ENCODE measurements around the gene TCF4.

The TCF4 gene

GRCh38 chr18:55310863-55311262 lies 277.1 kb downstream of the TCF4 start:
- Histone ChIP-seq H3K36me3 (ENCODE audit: control insufficient read depth in 1 of 2, insufficient read depth in 2 of 2, low read length in 2 of 2) (no peaks in the 10 kb centered on the region), H3K4me3 (ENCODE audit: low read depth in 1 of 2, low read length in 2 of 2) (no peak overlapping the region), H3K27me3 (ENCODE audit: control insufficient read depth in 1 of 2, insufficient read depth in 2 of 2, low read length in 2 of 2) (no peaks in the 10 kb centered on the region), H3K27ac (ENCODE audit: low read depth, low read length) (no peak overlapping the region), H3K9ac (ENCODE audit: low read depth in 1 of 2, low read length in 2 of 2) (no peak overlapping the region), H3K4me1 (ENCODE audit: control insufficient read depth in 1 of 2, insufficient read depth in 2 of 2, low read length in 2 of 2) (peaks cover 0 to 2% of the 10 kb centered on the region in 2 donors), H3K9me3 (ENCODE audit: control insufficient read depth in 1 of 2, low read length in 2 of 2) (no peaks in the 10 kb centered on the region)

DNA sequence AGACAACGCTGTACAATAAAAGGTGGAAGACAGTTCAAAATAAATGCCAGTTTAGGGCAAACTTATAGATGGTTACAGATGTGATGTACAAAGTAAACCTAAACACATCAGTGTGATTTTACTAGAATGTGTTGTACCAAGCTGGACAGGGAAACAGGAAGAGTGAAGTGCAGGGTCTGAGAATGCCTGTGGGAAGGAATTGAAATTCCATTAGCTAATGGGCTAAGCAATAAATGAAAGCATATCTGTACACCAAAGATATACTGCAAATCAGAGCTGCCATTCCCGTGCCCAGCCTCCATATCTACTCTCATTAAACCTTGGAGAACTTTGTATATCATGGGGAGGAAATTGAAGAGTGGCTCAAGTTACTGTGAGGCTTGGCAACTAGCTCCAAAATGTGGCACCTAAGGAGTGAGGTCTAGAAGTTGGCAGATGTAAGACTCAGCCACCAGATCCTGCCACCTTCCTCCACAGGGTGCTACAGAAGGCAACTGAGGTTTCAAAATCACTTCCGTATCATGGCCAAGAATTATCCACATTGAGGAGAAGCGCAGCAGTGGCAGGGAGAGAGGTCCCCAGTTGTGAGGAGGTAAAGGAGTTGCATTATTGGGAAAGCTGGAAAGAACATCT lies 277.8 kb downstream of the TCF4 start:
- Histone ChIP-seq H3K4me3 (ENCODE audit: low read depth in 1 of 2, low read length in 2 of 2) (no peak overlapping the region), H3K4me1 (ENCODE audit: control insufficient read depth in 1 of 2, insufficient read depth in 2 of 2, low read length in 2 of 2) (peaks cover 0 to 2% of the 10 kb centered on the region in 2 donors)

DNA sequence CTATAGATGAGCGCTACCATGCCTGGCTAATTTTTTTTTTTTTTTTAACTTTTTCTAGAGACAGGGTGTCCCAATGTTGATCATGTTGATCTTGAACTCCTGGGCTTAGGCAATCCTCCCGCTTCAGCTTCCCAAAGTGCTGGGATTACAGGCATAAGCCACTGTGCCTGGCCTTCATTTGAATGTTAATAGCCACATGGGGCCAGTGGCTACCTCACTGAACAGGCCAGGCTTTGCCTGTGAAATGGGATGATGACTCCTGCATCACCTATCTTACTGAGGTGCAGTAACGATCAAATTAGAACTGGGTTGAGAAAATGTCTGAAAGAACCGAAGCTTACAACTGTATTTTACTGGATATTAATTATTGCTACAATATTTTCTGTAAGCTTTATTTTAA lies 278.7 kb downstream of the TCF4 start:
- no peak overlapping the region for H3K27ac ChIP-seq (ENCODE audit: low read depth, low read length)
- no peaks in the 10 kb centered on the region for H3K9me3 ChIP-seq (ENCODE audit: control insufficient read depth in 1 of 2, low read length in 2 of 2)
- no peaks in the 10 kb centered on the region for H3K36me3 ChIP-seq (ENCODE audit: control insufficient read depth in 1 of 2, insufficient read depth in 2 of 2, low read length in 2 of 2)
- H3K4me3 ChIP-seq (ENCODE audit: low read depth in 1 of 2, low read length in 2 of 2) = no peak overlapping the region
- H3K27me3 ChIP-seq (ENCODE audit: control insufficient read depth in 1 of 2, insufficient read depth in 2 of 2, low read length in 2 of 2) = no peaks in the 10 kb centered on the region
- H3K9ac ChIP-seq (ENCODE audit: low read depth in 1 of 2, low read length in 2 of 2) = no peak overlapping the region
- peaks cover 0 to 2% of the 10 kb centered on the region in 2 donors for H3K4me1 ChIP-seq (ENCODE audit: control insufficient read depth in 1 of 2, insufficient read depth in 2 of 2, low read length in 2 of 2)

More for the DNA sequence above, 277.8 kb downstream of the TCF4 start:
- Histone ChIP-seq H3K27ac (ENCODE audit: low read depth, low read length) (no peak overlapping the region), H3K27me3 (ENCODE audit: control insufficient read depth in 1 of 2, insufficient read depth in 2 of 2, low read length in 2 of 2) (no peaks in the 10 kb centered on the region), H3K9me3 (ENCODE audit: control insufficient read depth in 1 of 2, low read length in 2 of 2) (no peaks in the 10 kb centered on the region), H3K36me3 (ENCODE audit: control insufficient read depth in 1 of 2, insufficient read depth in 2 of 2, low read length in 2 of 2) (no peaks in the 10 kb centered on the region), H3K9ac (ENCODE audit: low read depth in 1 of 2, low read length in 2 of 2) (no peak overlapping the region)

- Histone ChIP-seq H3K9me3 (ENCODE audit: control insufficient read depth in 1 of 2, low read length in 2 of 2) (no peaks in the 10 kb centered on the region), H3K4me3 (ENCODE audit: low read depth in 1 of 2, low read length in 2 of 2) (no peak overlapping the region), H3K27me3 (ENCODE audit: control insufficient read depth in 1 of 2, insufficient read depth in 2 of 2, low read length in 2 of 2) (no peaks in the 10 kb centered on the region), H3K36me3 (ENCODE audit: control insufficient read depth in 1 of 2, insufficient read depth in 2 of 2, low read length in 2 of 2) (no peaks in the 10 kb centered on the region), H3K4me1 (ENCODE audit: control insufficient read depth in 1 of 2, insufficient read depth in 2 of 2, low read length in 2 of 2) (peaks cover 0 to 2% of the 10 kb centered on the region in 2 donors), H3K27ac (ENCODE audit: low read depth, low read length) (no peak overlapping the region), H3K9ac (ENCODE audit: low read depth in 1 of 2, low read length in 2 of 2) (no peak overlapping the region)
Observed at GRCh38 chr18:55307505-55307904, 280.5 kb downstream of the TCF4 start.

GRCh38 chr18:55306359-55307024 lies 281.5 kb downstream of the TCF4 start:
- Histone ChIP-seq H3K4me1 (ENCODE audit: control insufficient read depth in 1 of 2, insufficient read depth in 2 of 2, low read length in 2 of 2) (peaks cover 0 to 5% of the 10 kb centered on the region in 2 donors), H3K9me3 (ENCODE audit: control insufficient read depth in 1 of 2, low read length in 2 of 2) (no peaks in the 10 kb centered on the region), H3K36me3 (ENCODE audit: control insufficient read depth in 1 of 2, insufficient read depth in 2 of 2, low read length in 2 of 2) (no peaks in the 10 kb centered on the region), H3K27me3 (ENCODE audit: control insufficient read depth in 1 of 2, insufficient read depth in 2 of 2, low read length in 2 of 2) (no peaks in the 10 kb centered on the region), H3K9ac (ENCODE audit: low read depth in 1 of 2, low read length in 2 of 2) (no peak overlapping the region), H3K4me3 (ENCODE audit: low read depth in 1 of 2, low read length in 2 of 2) (no peak overlapping the region), H3K27ac (ENCODE audit: low read depth, low read length) (no peak overlapping the region)

- H3K36me3 ChIP-seq (ENCODE audit: control insufficient read depth in 1 of 2, insufficient read depth in 2 of 2, low read length in 2 of 2) = no peaks in the 10 kb centered on the region
- no peaks in the 10 kb centered on the region for H3K9me3 ChIP-seq (ENCODE audit: control insufficient read depth in 1 of 2, low read length in 2 of 2)
- H3K9ac ChIP-seq (ENCODE audit: low read depth in 1 of 2, low read length in 2 of 2) = no peak overlapping the region
- no peak overlapping the region for H3K27ac ChIP-seq (ENCODE audit: low read depth, low read length)
- peak overlapping the region in 1 of 2 donors; percentile 41 for H3K4me3 ChIP-seq (ENCODE audit: low read depth in 1 of 2, low read length in 2 of 2)
- H3K4me1 ChIP-seq (ENCODE audit: control insufficient read depth in 1 of 2, insufficient read depth in 2 of 2, low read length in 2 of 2) = peaks cover 0 to 7% of the 10 kb centered on the region in 2 donors
- no peaks in the 10 kb centered on the region for H3K27me3 ChIP-seq (ENCODE audit: control insufficient read depth in 1 of 2, insufficient read depth in 2 of 2, low read length in 2 of 2)
Observed at GRCh38 chr18:55302167-55302833, 285.7 kb downstream of the TCF4 start.

DNA sequence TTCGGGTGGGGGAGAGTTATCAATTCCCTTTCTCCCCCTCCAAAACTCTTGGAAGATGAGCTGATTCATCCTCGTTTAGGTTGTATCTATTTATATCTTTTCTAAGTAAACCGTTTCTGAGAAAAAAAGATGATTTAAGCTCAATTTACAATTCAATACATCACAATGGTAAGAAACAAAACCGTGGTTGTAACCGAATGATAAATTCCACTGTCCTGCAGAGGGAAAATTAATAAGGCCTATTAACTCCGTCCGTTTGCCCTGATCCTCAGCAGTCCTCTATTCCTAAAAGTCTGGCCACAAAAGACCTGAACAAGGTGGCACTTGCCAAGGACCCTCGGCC lies 286.2 kb downstream of the TCF4 start:
- no peak overlapping the region for H3K27ac ChIP-seq (ENCODE audit: low read depth, low read length)
- peak overlapping the region in 1 of 2 donors; percentile 41 for H3K4me3 ChIP-seq (ENCODE audit: low read depth in 1 of 2, low read length in 2 of 2)
- no peaks in the 10 kb centered on the region for H3K36me3 ChIP-seq (ENCODE audit: control insufficient read depth in 1 of 2, insufficient read depth in 2 of 2, low read length in 2 of 2)
- H3K4me1 ChIP-seq (ENCODE audit: control insufficient read depth in 1 of 2, insufficient read depth in 2 of 2, low read length in 2 of 2) = peaks cover 0 to 7% of the 10 kb centered on the region in 2 donors
- no peak overlapping the region for H3K9ac ChIP-seq (ENCODE audit: low read depth in 1 of 2, low read length in 2 of 2)
- H3K9me3 ChIP-seq (ENCODE audit: control insufficient read depth in 1 of 2, low read length in 2 of 2) = no peaks in the 10 kb centered on the region
- H3K27me3 ChIP-seq (ENCODE audit: control insufficient read depth in 1 of 2, insufficient read depth in 2 of 2, low read length in 2 of 2) = no peaks in the 10 kb centered on the region

DNA sequence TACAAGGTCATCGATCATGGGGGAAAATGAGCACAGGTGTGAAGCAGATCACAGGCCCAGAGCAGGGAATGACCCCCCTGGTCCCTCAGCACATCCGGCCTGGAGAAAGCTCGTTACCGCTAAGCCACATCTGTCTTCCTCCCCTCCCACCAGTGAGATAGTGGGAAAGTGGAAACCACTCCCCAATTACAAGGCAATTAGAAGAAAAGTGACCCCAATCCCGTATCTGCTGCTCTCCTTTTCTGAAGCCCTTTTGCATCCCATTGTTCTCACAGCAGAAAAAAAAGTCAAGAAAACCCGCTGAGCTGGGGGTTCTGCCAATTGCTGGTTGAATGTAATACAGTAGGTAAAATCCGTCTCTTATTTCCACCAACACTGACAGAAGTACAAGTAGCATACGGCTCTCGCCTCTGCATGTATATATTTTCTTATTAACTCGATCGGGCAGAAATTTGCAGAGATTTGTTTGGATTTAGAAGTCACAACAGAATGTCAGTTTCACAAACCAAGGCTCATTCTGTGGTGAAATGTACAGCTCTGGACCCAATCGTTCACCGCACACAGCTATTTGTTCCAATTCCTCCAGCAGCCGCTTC lies 287.0 kb downstream of the TCF4 start:
- Histone ChIP-seq H3K4me1 (ENCODE audit: control insufficient read depth in 1 of 2, insufficient read depth in 2 of 2, low read length in 2 of 2) (peaks cover 0 to 7% of the 10 kb centered on the region in 2 donors), H3K27ac (ENCODE audit: low read depth, low read length) (no peak overlapping the region), H3K36me3 (ENCODE audit: control insufficient read depth in 1 of 2, insufficient read depth in 2 of 2, low read length in 2 of 2) (no peaks in the 10 kb centered on the region), H3K27me3 (ENCODE audit: control insufficient read depth in 1 of 2, insufficient read depth in 2 of 2, low read length in 2 of 2) (no peaks in the 10 kb centered on the region), H3K9ac (ENCODE audit: low read depth in 1 of 2, low read length in 2 of 2) (no peak overlapping the region), H3K4me3 (ENCODE audit: low read depth in 1 of 2, low read length in 2 of 2) (no peak overlapping the region), H3K9me3 (ENCODE audit: control insufficient read depth in 1 of 2, low read length in 2 of 2) (no peaks in the 10 kb centered on the region)

GRCh38 chr18:55300421-55300935 lies 287.5 kb downstream of the TCF4 start:
- Histone ChIP-seq H3K9me3 (ENCODE audit: control insufficient read depth in 1 of 2, low read length in 2 of 2) (no peaks in the 10 kb centered on the region), H3K4me3 (ENCODE audit: low read depth in 1 of 2, low read length in 2 of 2) (no peak overlapping the region), H3K27ac (ENCODE audit: low read depth, low read length) (no peak overlapping the region), H3K9ac (ENCODE audit: low read depth in 1 of 2, low read length in 2 of 2) (no peak overlapping the region), H3K27me3 (ENCODE audit: control insufficient read depth in 1 of 2, insufficient read depth in 2 of 2, low read length in 2 of 2) (no peaks in the 10 kb centered on the region), H3K4me1 (ENCODE audit: control insufficient read depth in 1 of 2, insufficient read depth in 2 of 2, low read length in 2 of 2) (peaks cover 0 to 7% of the 10 kb centered on the region in 2 donors), H3K36me3 (ENCODE audit: control insufficient read depth in 1 of 2, insufficient read depth in 2 of 2, low read length in 2 of 2) (no peaks in the 10 kb centered on the region)

DNA sequence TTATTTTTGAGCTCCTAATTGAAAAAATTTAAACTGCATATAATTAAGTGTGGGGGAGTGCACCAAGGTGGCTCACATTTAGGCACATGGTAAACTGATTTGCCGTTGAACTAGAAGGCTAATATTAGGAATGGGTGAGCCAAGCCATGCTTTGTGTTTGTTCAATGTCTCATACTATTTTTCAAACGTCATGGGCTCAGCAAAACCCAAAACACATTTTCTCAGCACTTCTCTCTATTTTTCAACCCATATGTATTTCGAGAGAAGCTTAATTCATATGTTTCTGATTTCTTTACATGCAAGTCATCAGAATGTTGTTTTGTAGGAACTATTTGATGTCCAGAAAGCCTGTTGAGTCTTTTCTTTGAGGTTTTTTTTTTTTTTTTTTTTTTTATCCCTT lies 291.2 kb downstream of the TCF4 start:
- no peaks in the 10 kb centered on the region for H3K36me3 ChIP-seq (ENCODE audit: control insufficient read depth in 1 of 2, insufficient read depth in 2 of 2, low read length in 2 of 2)
- no peak overlapping the region for H3K4me3 ChIP-seq (ENCODE audit: low read depth in 1 of 2, low read length in 2 of 2)
- no peak overlapping the region for H3K27ac ChIP-seq (ENCODE audit: low read depth, low read length)
- no peak overlapping the region for H3K9ac ChIP-seq (ENCODE audit: low read depth in 1 of 2, low read length in 2 of 2)
- H3K4me1 ChIP-seq (ENCODE audit: control insufficient read depth in 1 of 2, insufficient read depth in 2 of 2, low read length in 2 of 2) = peaks cover 0 to 4% of the 10 kb centered on the region in 2 donors
- no peaks in the 10 kb centered on the region for H3K27me3 ChIP-seq (ENCODE audit: control insufficient read depth in 1 of 2, insufficient read depth in 2 of 2, low read length in 2 of 2)
- no peaks in the 10 kb centered on the region for H3K9me3 ChIP-seq (ENCODE audit: control insufficient read depth in 1 of 2, low read length in 2 of 2)

All from duodenal mucosa (tissue), 2 donors.